Measurements from ENCODE around the gene TSHB. TPM values are rescaled to one million over a fixed set of nuclear protein-coding genes. Genes with fewer than 3 reads are reported as not detected.

The TSHB gene
- total RNA-seq, 1 donor from 2014 or later, result not detected

- H3K4me1 Mint-ChIP-seq (ENCODE audit: low read depth, unreplicated experiment), result no peaks in the 10 kb centered on the region
- H3K36me3 Mint-ChIP-seq (ENCODE audit: unreplicated experiment), result no peaks in the 10 kb centered on the region
- no peak for TF ChIP-seq CTCF (IDR thresholded peaks at IDR 0.05; ENCODE audit: partially characterized antibody, unreplicated experiment)
- no peak overlapping the region for H3K27ac Mint-ChIP-seq (ENCODE audit: unreplicated experiment)
- DNase-seq, result no peak
- H3K9me3 Mint-ChIP-seq (ENCODE audit: unreplicated experiment), result peaks cover 1% of the 10 kb centered on the region
- H3K4me3 Mint-ChIP-seq (ENCODE audit: unreplicated experiment), result no peak overlapping the region
- H3K27me3 Mint-ChIP-seq (ENCODE audit: unreplicated experiment), result no peaks in the 10 kb centered on the region
Observed at GRCh38 chr1:115056395-115056798, 26.8 kb downstream of the TSHB start.

DNA sequence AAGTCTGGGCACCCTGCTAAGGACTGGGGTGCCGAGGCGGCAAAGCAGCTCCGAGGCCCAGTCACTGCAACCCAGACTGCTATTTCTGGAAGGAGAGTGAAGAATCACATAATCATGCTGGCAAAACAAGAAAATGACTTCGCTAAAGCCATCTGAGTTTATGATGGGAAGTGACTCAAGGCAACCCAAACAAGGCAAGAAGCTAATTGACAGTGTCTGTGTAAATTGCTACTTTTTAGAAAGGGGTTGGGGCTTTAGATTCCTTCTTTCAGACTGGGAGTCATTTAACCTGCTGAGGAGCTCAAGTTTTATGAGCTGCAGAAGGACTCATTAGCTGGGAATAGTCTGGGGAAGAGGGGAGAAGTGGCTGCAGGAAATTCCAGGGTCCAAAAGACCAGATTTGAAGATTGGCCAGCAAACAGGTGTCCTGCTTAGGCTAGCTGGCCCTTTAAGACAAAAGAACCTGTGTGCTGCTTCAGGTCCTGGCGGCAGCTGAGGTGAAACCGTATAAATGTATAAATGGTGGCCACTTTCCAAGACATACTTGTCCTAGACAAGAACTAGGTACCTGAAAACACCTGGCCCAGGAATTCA, 28.1 kb downstream of the TSHB start:
- Mint-ChIP-seq H3K4me1 (ENCODE audit: low read depth, unreplicated experiment) (no peaks in the 10 kb centered on the region), H3K4me3 (ENCODE audit: unreplicated experiment) (no peak overlapping the region), H3K36me3 (ENCODE audit: unreplicated experiment) (no peaks in the 10 kb centered on the region), H3K27me3 (ENCODE audit: unreplicated experiment) (no peaks in the 10 kb centered on the region), H3K9me3 (ENCODE audit: unreplicated experiment) (peaks cover 1% of the 10 kb centered on the region), H3K27ac (ENCODE audit: unreplicated experiment) (no peak overlapping the region)
- DNase-seq, result no peak
- no peak for TF ChIP-seq CTCF (IDR thresholded peaks at IDR 0.05; ENCODE audit: partially characterized antibody, unreplicated experiment)

GRCh38 chr1:115059316-115059715, 29.7 kb downstream of the TSHB start:
- TF ChIP-seq CTCF (IDR thresholded peaks at IDR 0.05; ENCODE audit: partially characterized antibody, unreplicated experiment), result no peak
- Mint-ChIP-seq H3K27me3 (ENCODE audit: unreplicated experiment) (no peaks in the 10 kb centered on the region), H3K4me3 (ENCODE audit: unreplicated experiment) (no peak overlapping the region), H3K4me1 (ENCODE audit: low read depth, unreplicated experiment) (no peaks in the 10 kb centered on the region), H3K27ac (ENCODE audit: unreplicated experiment) (no peak overlapping the region), H3K9me3 (ENCODE audit: unreplicated experiment) (peaks cover 1% of the 10 kb centered on the region), H3K36me3 (ENCODE audit: unreplicated experiment) (no peaks in the 10 kb centered on the region)
- no peak for DNase-seq

GRCh38 chr1:115060501-115060900, 30.9 kb downstream of the TSHB start:
- Mint-ChIP-seq H3K27me3 (ENCODE audit: unreplicated experiment) (no peaks in the 10 kb centered on the region), H3K36me3 (ENCODE audit: unreplicated experiment) (no peaks in the 10 kb centered on the region), H3K27ac (ENCODE audit: unreplicated experiment) (no peak overlapping the region), H3K9me3 (ENCODE audit: unreplicated experiment) (no peaks in the 10 kb centered on the region), H3K4me1 (ENCODE audit: low read depth, unreplicated experiment) (no peaks in the 10 kb centered on the region), H3K4me3 (ENCODE audit: unreplicated experiment) (no peak overlapping the region)
- no peak for DNase-seq
- TF ChIP-seq CTCF (IDR thresholded peaks at IDR 0.05; ENCODE audit: partially characterized antibody, unreplicated experiment), result no peak

DNA sequence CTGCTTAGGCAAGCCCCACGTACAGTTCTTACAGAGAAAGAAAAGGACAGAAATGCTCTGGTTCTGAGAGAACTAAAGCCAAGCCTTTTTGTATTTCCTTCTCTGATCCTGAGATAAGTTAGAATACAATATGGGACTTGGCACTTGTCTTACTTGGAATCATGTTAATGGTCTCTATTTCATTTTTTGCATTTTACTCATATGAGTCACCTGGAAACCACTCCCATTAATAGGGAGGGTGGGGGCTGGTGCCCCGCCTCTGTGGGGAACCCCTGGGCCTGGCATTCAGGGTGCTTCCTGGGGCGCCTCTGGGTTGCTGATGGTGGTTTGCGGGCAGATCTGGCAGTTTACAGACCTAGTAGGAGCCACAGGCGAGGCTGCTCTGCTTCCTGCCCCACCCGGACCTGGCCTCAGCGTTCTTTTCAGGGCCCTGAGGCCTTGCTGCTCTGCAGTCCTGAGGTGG, 32.9 kb downstream of the TSHB start:
- DNase-seq, result no peak
- Mint-ChIP-seq H3K4me1 (ENCODE audit: low read depth, unreplicated experiment) (no peaks in the 10 kb centered on the region), H3K36me3 (ENCODE audit: unreplicated experiment) (no peaks in the 10 kb centered on the region), H3K27ac (ENCODE audit: unreplicated experiment) (no peak overlapping the region), H3K4me3 (ENCODE audit: unreplicated experiment) (no peak overlapping the region), H3K9me3 (ENCODE audit: unreplicated experiment) (no peaks in the 10 kb centered on the region), H3K27me3 (ENCODE audit: unreplicated experiment) (no peaks in the 10 kb centered on the region)
- TF ChIP-seq CTCF (IDR thresholded peaks at IDR 0.05; ENCODE audit: partially characterized antibody, unreplicated experiment), result no peak

Measured in glutamatergic neuron (in vitro differentiated cells).